PC-3 (cell line): Measurements from ENCODE around the gene TMEM108. TPM values are rescaled to one million over a fixed set of nuclear protein-coding genes. Genes with fewer than 3 reads are reported as not detected.

Experiments used
- ATAC-seq: fragments of 200-7000 bp; cut with Tn5 transposase; 2 replicates; pipeline ENCODE4 v1.9.1; 2020; ENCODE audit warnings: mild to moderate bottlenecking, moderate library complexity
- BruUV-seq: library from RNA; stranded (reverse); fragments of 400-500 nt; replicated peaks from 2 replicates; lab custom pipeline; 2021; lab: Mats Ljungman, UMichigan
- CTCF ChIA-PET: fragments of 300-600 bp; sonication (Branson Sonifier 250); formaldehyde crosslinking; loops from one replicate; lab custom pipeline; 2022; ENCODE audit warnings: antibody characterized with exemption; lab: Charles Lee
- POLR2A ChIA-PET: fragments of 300-600 bp; sonication (Branson Sonifier 250); formaldehyde crosslinking; loops from one replicate; lab custom pipeline; 2022; ENCODE audit warnings: antibody characterized with exemption; ENCODE audit not compliant: unreplicated experiment; lab: Charles Lee
- DNase-seq: peaks from one replicate; pipeline ENCODE4 v3.0.0-alpha.2; 2015
- H2AFZ ChIP-seq: fragments of 300-600 bp; sonication (generic); 2 replicates; pipeline ENCODE4 v1.6.0; 2016; ENCODE audit warnings: antibody characterized with exemption, low read length
- H3F3A ChIP-seq: fragments of 300-600 bp; sonication (generic); one replicate; pipeline ENCODE4 v1.6.0; 2017; ENCODE audit warnings: antibody characterized with exemption, low read length, control low read depth, mild to moderate bottlenecking; ENCODE audit not compliant: unreplicated experiment
- H3K27ac ChIP-seq: fragments of 300-600 bp; sonication (generic); 2 replicates; pipeline ENCODE4 v1.5.1; 2016; ENCODE audit warnings: mild to moderate bottlenecking, low read length
- H3K27me3 ChIP-seq: fragments of 300-600 bp; sonication (generic); 2 replicates; pipeline ENCODE4 v1.6.1; 2016; ENCODE audit warnings: low read length, mixed read lengths
- H3K36me3 ChIP-seq: fragments of 300-600 bp; sonication (generic); 2 replicates; pipeline ENCODE4 v1.6.1; 2016; ENCODE audit warnings: low read depth, mixed run types, low read length, mixed read lengths
- H3K4me1 ChIP-seq: fragments of 300-600 bp; sonication (generic); 2 replicates; pipeline ENCODE4 v1.5.1; 2016; ENCODE audit warnings: low read length; ENCODE audit not compliant: insufficient read depth
- H3K4me2 ChIP-seq: fragments of 300-600 bp; sonication (generic); 2 replicates; pipeline ENCODE4 v1.6.0; 2016; ENCODE audit warnings: low read length
- H3K4me3 ChIP-seq: fragments of 300-600 bp; sonication (generic); 2 replicates; pipeline ENCODE4 v1.5.1; 2016; ENCODE audit warnings: mild to moderate bottlenecking, low read length, mixed read lengths
- H3K79me2 ChIP-seq: fragments of 300-600 bp; sonication (generic); 2 replicates; pipeline ENCODE4 v1.6.1; 2017; ENCODE audit warnings: low read length, mixed read lengths
- H3K9ac ChIP-seq: fragments of 300-600 bp; sonication (generic); 2 replicates; pipeline ENCODE4 v1.6.0; 2016; ENCODE audit warnings: mild to moderate bottlenecking, low read length
- H3K9me2 ChIP-seq: fragments of 300-600 bp; sonication (generic); replicated peaks from 2 replicates; pipeline ENCODE4 v1.6.1; 2016; ENCODE audit warnings: mixed run types, low read length, mixed read lengths
- H3K9me3 ChIP-seq: fragments of 300-600 bp; sonication (generic); 2 replicates; pipeline ENCODE4 v1.6.1; 2016; ENCODE audit warnings: low read length, mixed read lengths
- H4K20me1 ChIP-seq: fragments of 300-600 bp; sonication (generic); 2 replicates; pipeline ENCODE4 v1.6.1; 2016; ENCODE audit warnings: low read length, mixed read lengths
- EZH2 ChIP-seq: fragments of 300-600 bp; sonication (generic); IDR thresholded peaks from one replicate; pipeline ENCODE4 v1.6.1; 2017; ENCODE audit warnings: antibody characterized with exemption, mild to moderate bottlenecking, low read length; ENCODE audit not compliant: unreplicated experiment
- EZH2phosphoT487 ChIP-seq: fragments of 300-600 bp; sonication (generic); IDR thresholded peaks from 2 replicates; pipeline ENCODE4 v1.6.1; 2018; ENCODE audit warnings: mild to moderate bottlenecking, antibody characterized with exemption, low read length, borderline replicate concordance
- intact Hi-C: fragments of 100-400 bp; cut with micrococcal nuclease; formaldehyde crosslinking; loops from 2 replicates; pipeline ENCODE4 v1.9.0; 2023
- total RNA-seq: library from RNA; depleted of rRNA; stranded (reverse); fragments of >200 nt; gene quantifications from 2 replicates; pipeline ENCODE4 v1.2.3, GENCODE V29; 2014
- TF ChIP-seq, protein P1 (sequence below): fragments of 300-600 bp; sonication (generic); conservative IDR thresholded peaks from 2 replicates; pipeline ENCODE4 v1.5.1; 2017; ENCODE audit warnings: antibody characterized with exemption, low read depth, mild to moderate bottlenecking, low read length

The TMEM108 gene
- total RNA-seq, 1 experiment from 2014 or later: not detected

DNA sequence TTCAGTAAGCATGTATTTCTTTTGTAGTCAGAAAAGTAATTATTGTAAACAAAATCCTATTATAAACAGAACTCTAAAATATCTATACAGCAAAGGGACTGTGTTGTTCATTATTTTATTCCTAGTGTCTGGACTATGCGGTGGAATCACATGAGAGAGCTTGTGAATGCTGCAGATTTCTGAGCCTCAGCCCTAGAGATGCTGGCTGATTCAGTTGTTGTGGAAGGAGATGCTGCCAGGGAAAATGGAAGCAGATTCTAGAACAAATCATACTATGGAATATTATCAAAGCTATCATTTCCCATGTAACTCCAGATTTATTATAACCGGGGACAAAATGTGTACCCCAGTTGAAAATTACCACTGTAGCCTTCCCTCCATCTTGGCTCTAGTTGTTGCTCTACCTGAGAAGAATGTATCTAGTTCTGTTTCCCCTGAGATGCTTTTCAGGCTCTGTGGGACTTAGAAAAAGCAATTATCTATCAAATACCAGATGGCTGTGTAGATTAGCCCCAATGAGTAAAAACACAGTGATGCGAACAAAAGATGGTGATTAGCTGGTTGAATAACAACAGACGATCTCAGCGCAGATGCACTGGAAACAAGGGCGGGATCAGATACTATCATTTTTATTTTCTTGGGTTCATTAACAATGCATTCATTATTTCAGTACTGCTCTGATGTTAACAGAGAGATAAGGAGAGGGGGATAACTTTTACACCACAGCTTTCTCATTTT lies 131.3 kb downstream of the TMEM108 start:
- ChIA-PET CTCF (no interaction called here), POLR2A (no interaction called here)
- no peaks in the 10 kb centered on the region for H3K9me3 ChIP-seq
- no TSS peak for BruUV-seq
- H3K9ac ChIP-seq: no peak overlapping the region
- ATAC-seq: no peak
- no peak overlapping the region for H3K4me2 ChIP-seq
- no peaks in the 10 kb centered on the region for H4K20me1 ChIP-seq
- no peak for DNase-seq
- no peak overlapping the region for H2AFZ ChIP-seq
- no peaks in the 10 kb centered on the region for H3K79me2 ChIP-seq
- H3K36me3 ChIP-seq: no peaks in the 10 kb centered on the region
- TF ChIP-seq, protein P1, sequence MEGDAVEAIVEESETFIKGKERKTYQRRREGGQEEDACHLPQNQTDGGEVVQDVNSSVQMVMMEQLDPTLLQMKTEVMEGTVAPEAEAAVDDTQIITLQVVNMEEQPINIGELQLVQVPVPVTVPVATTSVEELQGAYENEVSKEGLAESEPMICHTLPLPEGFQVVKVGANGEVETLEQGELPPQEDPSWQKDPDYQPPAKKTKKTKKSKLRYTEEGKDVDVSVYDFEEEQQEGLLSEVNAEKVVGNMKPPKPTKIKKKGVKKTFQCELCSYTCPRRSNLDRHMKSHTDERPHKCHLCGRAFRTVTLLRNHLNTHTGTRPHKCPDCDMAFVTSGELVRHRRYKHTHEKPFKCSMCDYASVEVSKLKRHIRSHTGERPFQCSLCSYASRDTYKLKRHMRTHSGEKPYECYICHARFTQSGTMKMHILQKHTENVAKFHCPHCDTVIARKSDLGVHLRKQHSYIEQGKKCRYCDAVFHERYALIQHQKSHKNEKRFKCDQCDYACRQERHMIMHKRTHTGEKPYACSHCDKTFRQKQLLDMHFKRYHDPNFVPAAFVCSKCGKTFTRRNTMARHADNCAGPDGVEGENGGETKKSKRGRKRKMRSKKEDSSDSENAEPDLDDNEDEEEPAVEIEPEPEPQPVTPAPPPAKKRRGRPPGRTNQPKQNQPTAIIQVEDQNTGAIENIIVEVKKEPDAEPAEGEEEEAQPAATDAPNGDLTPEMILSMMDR: no peak
- no peak for TF ChIP-seq EZH2
- no peak overlapping the region for H3K27ac ChIP-seq
- no peaks in the 10 kb centered on the region for H3F3A ChIP-seq
- intact Hi-C loops: no loop called here
- H3K9me2 ChIP-seq: no peaks in the 10 kb centered on the region
- no peaks in the 10 kb centered on the region for H3K4me1 ChIP-seq
- H3K27me3 ChIP-seq: no peaks in the 10 kb centered on the region
- no peak overlapping the region for H3K4me3 ChIP-seq

DNA sequence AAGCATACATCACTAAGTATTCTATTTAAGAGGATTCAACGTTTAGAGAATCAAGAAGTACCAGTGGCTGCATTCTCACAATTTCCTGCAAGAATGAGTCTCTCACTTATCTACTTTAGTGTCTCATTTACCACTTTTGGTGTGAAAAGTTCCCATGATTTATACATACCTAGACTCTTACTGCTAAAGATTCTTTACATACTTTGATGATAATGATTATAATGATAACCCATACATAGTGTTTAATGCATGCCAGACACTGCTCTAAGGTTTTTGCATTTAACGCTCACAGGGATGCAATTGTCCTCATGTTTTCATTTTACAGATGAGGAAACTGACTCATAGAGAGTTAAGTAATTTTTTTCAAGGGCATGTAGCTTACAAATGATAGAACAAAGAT lies 133.6 kb downstream of the TMEM108 start:
- Histone ChIP-seq H3K79me2 (no peaks in the 10 kb centered on the region), H4K20me1 (no peaks in the 10 kb centered on the region), H3K4me2 (no peak overlapping the region), H3F3A (no peaks in the 10 kb centered on the region), H3K9ac (no peak overlapping the region), H3K27me3 (no peaks in the 10 kb centered on the region), H3K4me3 (no peak overlapping the region), H3K36me3 (no peaks in the 10 kb centered on the region), H3K9me2 (no peaks in the 10 kb centered on the region), H3K4me1 (no peaks in the 10 kb centered on the region), H3K27ac (no peak overlapping the region), H3K9me3 (no peaks in the 10 kb centered on the region), H2AFZ (no peak overlapping the region)
- TF ChIP-seq, protein P1: no peak
- TF ChIP-seq EZH2phosphoT487 (no peak), EZH2 (no peak)
- DNase-seq (no peak), ATAC-seq (no peak)
- CTCF ChIA-PET: no interaction called here
- POLR2A ChIA-PET: no interaction called here
- intact Hi-C loops: no loop called here
- BruUV-seq: no TSS peak

DNA sequence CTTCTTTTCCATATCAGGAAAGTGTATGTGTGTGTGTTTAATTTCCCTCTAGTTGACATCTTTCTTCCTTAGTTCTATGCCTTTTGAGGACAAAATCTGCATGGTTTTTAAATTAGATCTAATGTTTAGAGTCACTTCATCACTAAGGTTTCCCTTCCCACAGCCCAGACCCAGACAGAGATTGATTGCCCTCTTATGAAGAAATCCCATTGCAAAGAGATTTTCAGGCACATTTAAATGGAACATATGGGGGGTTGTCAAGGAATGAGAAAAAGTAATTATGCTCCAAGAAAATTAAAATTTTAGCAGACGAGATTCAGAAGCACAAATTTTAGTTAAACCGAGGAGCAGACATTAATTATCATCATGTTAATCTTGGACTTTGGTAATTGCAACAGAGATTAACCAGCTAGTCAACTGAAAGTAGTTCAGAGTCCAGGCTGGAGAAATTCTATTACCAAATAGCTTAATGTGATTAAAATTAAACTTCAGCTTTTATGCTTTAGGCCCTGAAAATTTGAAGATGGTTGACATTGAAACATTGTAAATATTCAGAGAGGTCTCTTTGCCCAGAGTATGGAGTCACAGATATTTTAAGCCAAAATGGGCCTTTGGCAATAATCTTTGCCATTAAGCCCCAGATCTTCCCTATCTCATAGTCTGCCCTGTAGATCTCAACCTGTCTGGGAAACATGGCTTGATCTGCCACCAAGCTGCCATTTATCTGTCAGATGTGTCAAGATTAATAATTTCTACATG lies 143.4 kb downstream of the TMEM108 start:
- Histone ChIP-seq H3K36me3 (no peaks in the 10 kb centered on the region), H3K27me3 (peaks cover 10% of the 10 kb centered on the region; the same call in 1 of the 2 replicates), H3K4me3 (no peak overlapping the region), H4K20me1 (no peaks in the 10 kb centered on the region), H3K9me2 (no peaks in the 10 kb centered on the region), H3K27ac (no peak overlapping the region), H3K79me2 (no peaks in the 10 kb centered on the region), H2AFZ (no peak overlapping the region), H3K4me2 (no peak overlapping the region), H3K4me1 (no peaks in the 10 kb centered on the region), H3K9ac (no peak overlapping the region), H3F3A (no peaks in the 10 kb centered on the region), H3K9me3 (no peaks in the 10 kb centered on the region)
- POLR2A ChIA-PET: no interaction called here
- ATAC-seq (no peak), DNase-seq (no peak)
- CTCF ChIA-PET: no interaction called here
- BruUV-seq: no TSS peak
- intact Hi-C loops: no loop called here
- TF ChIP-seq, protein P1: no peak
- TF ChIP-seq EZH2phosphoT487: no peak
- TF ChIP-seq EZH2: no peak
